Measurements from ENCODE around the gene RPP38. TPM values are rescaled to one million over a fixed set of nuclear protein-coding genes. Genes with fewer than 3 reads are reported as not detected.

The RPP38 gene
- total and polyA plus RNA-seq, 2 of the 4 experiments (the other 2 are of a cell fraction): 12.4 to 19.0 TPM

GRCh38 chr10:15067154-15067553 is 30.0 kb upstream of the RPP38 start:
- TF ChIP-seq MAZ (IDR thresholded peaks at IDR 0.05; ENCODE audit: borderline replicate concordance, low read depth, low read length) (no peak), RAD21 (IDR thresholded peaks at IDR 0.05; ENCODE audit: low read length) (no peak), POLR2A (IDR thresholded peaks at IDR 0.05; ENCODE audit: low read depth, low read length) (no peak), CHD1 (IDR thresholded peaks at IDR 0.05; ENCODE audit: low read depth, low read length) (no peak)
- no peak overlapping the region for H2BK15ac ChIP-seq (ENCODE audit: low read depth, low read length)
- H3K4me2 ChIP-seq (ENCODE audit: low read depth, low read length): no peak overlapping the region
- dilution Hi-C loops (cut with HindIII; ENCODE audit: low sequenced_read_pairs, unreplicated experiment) (no loop called here), intact Hi-C loops (cut with micrococcal nuclease) (loop anchor here (5.0 kb wide), 1 partner anchor 50 kb away; no protein-coding TSS in a partner anchor), in situ Hi-C loops (cut with MboI; ENCODE audit: low sequenced_read_pairs) (no loop called here)
- no peak overlapping the region for H2BK5ac ChIP-seq (ENCODE audit: low read depth, low read length, poor library complexity, severe bottlenecking)
- H3K4me1 ChIP-seq (ENCODE audit: control insufficient read depth, insufficient read depth, low read length): no peaks in the 10 kb centered on the region
- ATAC-seq (ENCODE audit: low read depth) (no peak), DNase-seq (no peak)
- no peaks in the 10 kb centered on the region for H4K20me1 ChIP-seq (ENCODE audit: insufficient read depth, low read length)
- H2AK5ac ChIP-seq (ENCODE audit: low read depth, low read length): no peak overlapping the region
- H2AK9ac ChIP-seq (replicated peaks; ENCODE audit: low read depth, low read length, poor library complexity): no peak overlapping the region
- H3K36me3 ChIP-seq (ENCODE audit: control insufficient read depth, insufficient read depth, low read length): no peaks in the 10 kb centered on the region
- H4K91ac ChIP-seq (ENCODE audit: insufficient read depth, low read depth, low read length): no peak overlapping the region
- no peak overlapping the region for H3K27ac ChIP-seq (ENCODE audit: insufficient read depth, low read length)
- H3K9me1 ChIP-seq (ENCODE audit: insufficient read depth, low read length): no peaks in the 10 kb centered on the region
- ChIA-PET POLR2A (ENCODE audit: unreplicated experiment) (no interaction called here), CTCF (interaction anchor here (1.0 kb wide), 1 partner anchor 10 kb away, joined by 4 read pairs; no protein-coding TSS in a partner anchor)
- H3K79me1 ChIP-seq (ENCODE audit: low read depth in 1 of 2, low read length in 2 of 2): no peaks in the 10 kb centered on the region
- no peak overlapping the region for H2BK120ac ChIP-seq (ENCODE audit: low read depth, low read length)
- no peak overlapping the region for H3K9ac ChIP-seq (ENCODE audit: low read depth, low read length)
- no peak overlapping the region for H3K4ac ChIP-seq (ENCODE audit: low read depth, low read length)
- H3K14ac ChIP-seq (replicated peaks; ENCODE audit: low read depth, low read length): no peak overlapping the region
- H4K8ac ChIP-seq (ENCODE audit: low read depth in 2 of 2, low read length in 2 of 2): no peak overlapping the region
- H3K18ac ChIP-seq (ENCODE audit: low read depth, low read length): no peak overlapping the region
- no peak overlapping the region for H2AFZ ChIP-seq (replicated peaks; ENCODE audit: low read length, poor library complexity)
- H3K9me3 ChIP-seq (ENCODE audit: control insufficient read depth, insufficient read depth, low read length): peaks cover 8% of the 10 kb centered on the region
- BruUV-seq (replicated peaks): no TSS peak
- no peak overlapping the region for H3K56ac ChIP-seq (ENCODE audit: extremely low read depth, insufficient read depth, low read length)
- no peak overlapping the region for H3K4me3 ChIP-seq (ENCODE audit: insufficient read depth, low read depth, low read length)
- H3K23ac ChIP-seq (ENCODE audit: low read depth, low read length): no peak overlapping the region
- WGBS, 2 experiments (ENCODE audit: extremely low coverage in 2 of 2, insufficient read length in 1 of 2): 100% methylated on average over 1 of the region's 5 CpGs; no CpG with 5 or more reads in 1 of the 2 experiments
- peaks cover 3% of the 10 kb centered on the region; the same call in 1 of the 2 replicates for H3K27me3 ChIP-seq (ENCODE audit: control insufficient read depth, insufficient read depth, low read length)
- H2BK20ac ChIP-seq (ENCODE audit: low read depth, low read length): no peak overlapping the region
- H4K5ac ChIP-seq (ENCODE audit: low read depth, low read length): no peak overlapping the region
